Astrocyte (in vitro differentiated cells and primary cell): ENCODE data around the gene GOLGA6C.

Experiments used
- EZH2 ChIP-seq: IDR thresholded peaks from 2 replicates; pipeline ENCODE4 v1.6.1; 2012; ENCODE audit warnings: mild to moderate bottlenecking, low read length, inconsistent platforms; ENCODE audit not compliant: insufficient read depth
- TF ChIP-seq, protein P1 (sequence below): IDR thresholded peaks from 2 replicates; pipeline ENCODE4 v1.5.1; 2011; ENCODE audit warnings: low read depth, mild to moderate bottlenecking, inconsistent platforms, low read length, moderate library complexity; ENCODE audit not compliant: insufficient read depth

- TF ChIP-seq, protein P1, sequence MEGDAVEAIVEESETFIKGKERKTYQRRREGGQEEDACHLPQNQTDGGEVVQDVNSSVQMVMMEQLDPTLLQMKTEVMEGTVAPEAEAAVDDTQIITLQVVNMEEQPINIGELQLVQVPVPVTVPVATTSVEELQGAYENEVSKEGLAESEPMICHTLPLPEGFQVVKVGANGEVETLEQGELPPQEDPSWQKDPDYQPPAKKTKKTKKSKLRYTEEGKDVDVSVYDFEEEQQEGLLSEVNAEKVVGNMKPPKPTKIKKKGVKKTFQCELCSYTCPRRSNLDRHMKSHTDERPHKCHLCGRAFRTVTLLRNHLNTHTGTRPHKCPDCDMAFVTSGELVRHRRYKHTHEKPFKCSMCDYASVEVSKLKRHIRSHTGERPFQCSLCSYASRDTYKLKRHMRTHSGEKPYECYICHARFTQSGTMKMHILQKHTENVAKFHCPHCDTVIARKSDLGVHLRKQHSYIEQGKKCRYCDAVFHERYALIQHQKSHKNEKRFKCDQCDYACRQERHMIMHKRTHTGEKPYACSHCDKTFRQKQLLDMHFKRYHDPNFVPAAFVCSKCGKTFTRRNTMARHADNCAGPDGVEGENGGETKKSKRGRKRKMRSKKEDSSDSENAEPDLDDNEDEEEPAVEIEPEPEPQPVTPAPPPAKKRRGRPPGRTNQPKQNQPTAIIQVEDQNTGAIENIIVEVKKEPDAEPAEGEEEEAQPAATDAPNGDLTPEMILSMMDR = no peak
- no peak for TF ChIP-seq EZH2
These were observed 34.4 kb upstream of the GOLGA6C start for GRCh38 chr15:75223688-75224087.
